ENCODE results near the gene RAMP3. TPM values are rescaled to one million over a fixed set of nuclear protein-coding genes. Genes with fewer than 3 reads are reported as not detected.
A peak's percentile ranks its signal among the peaks of the same experiment; 100 is the strongest.

Gene RAMP3
- total and polyA plus RNA-seq, 10 of the 15 experiments (the other 5 are each of a cell fraction or from before 2014, with no cell fraction given) = not detected

DNA sequence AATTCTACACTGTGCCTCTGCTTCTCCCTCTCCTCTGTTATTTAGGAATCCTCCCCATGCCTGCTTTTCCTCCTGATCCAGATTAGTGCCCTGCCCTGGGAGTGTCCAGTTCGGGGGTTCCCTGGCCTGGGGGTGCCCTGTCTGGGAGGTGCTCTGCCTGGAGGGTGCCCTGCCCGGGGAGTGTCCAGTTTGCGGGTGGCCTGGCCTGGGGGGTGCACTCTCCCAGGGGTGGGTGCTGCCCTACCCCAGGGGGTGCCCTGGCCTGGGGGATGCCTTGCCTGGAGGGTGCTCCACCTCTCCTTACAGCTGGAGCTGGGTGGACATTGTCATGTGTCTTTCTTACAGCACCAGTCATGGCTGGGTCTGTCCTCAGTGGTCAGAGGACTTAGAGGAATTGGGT lies 20.2 kb downstream of the RAMP3 start:
- TF ChIP-seq STAT1 (conservative IDR thresholded peaks at IDR 0.05) (no peak), MEF2A (IDR thresholded peaks at IDR 0.05; ENCODE audit: insufficient read depth, low read depth, low read length) (no peak), CEBPB (IDR thresholded peaks at IDR 0.05; ENCODE audit: borderline replicate concordance in 1 of 2, low read depth in 2 of 2, low read length in 2 of 2) (no peak), SMAD1 (IDR thresholded peaks at IDR 0.05; ENCODE audit: low read depth, partially characterized antibody) (no peak)
- CTCF ChIA-PET = no interaction called here
- Histone ChIP-seq H3K4me2 (ENCODE audit: control insufficient read depth, insufficient read depth) (no peak overlapping the region), H3K27me3 (replicated peaks in 1 of 2; ENCODE audit: control insufficient read depth in 2 of 2, insufficient read depth in 2 of 2, low read length in 1 of 2) (peaks cover 0 to 2% of the 10 kb centered on the region in 2 experiments; a peak in 2 of 4 replicates), H3K79me2 (ENCODE audit: control insufficient read depth, insufficient read depth, low read length) (no peaks in the 10 kb centered on the region), H3K4me3 (no peak overlapping the region), H3K36me3 (ENCODE audit: control insufficient read depth in 2 of 2, insufficient read depth in 2 of 2, low read length in 1 of 2) (no peaks in the 10 kb centered on the region), H4K20me1 (ENCODE audit: control insufficient read depth, insufficient read depth) (no peaks in the 10 kb centered on the region), H2AFZ (ENCODE audit: control insufficient read depth, low read depth, low read length) (no peak overlapping the region), H3K9ac (ENCODE audit: control insufficient read depth, insufficient read depth, low read length) (no peak overlapping the region), H3K4me1 (ENCODE audit: control insufficient read depth, insufficient read depth, low read length) (no peaks in the 10 kb centered on the region), H3K9me3 (replicated peaks; ENCODE audit: control insufficient read depth, insufficient read depth, low read length) (no peaks in the 10 kb centered on the region), H3K27ac (ENCODE audit: control insufficient read depth, insufficient read depth) (no peak overlapping the region)
- no TSS peak for BruUV-seq (replicated peaks)
- intact Hi-C loops (cut with micrococcal nuclease; ENCODE audit: unreplicated experiment) (no loop called here), in situ Hi-C loops (cut with MboI) (no loop called here)
- SMC1A ChIA-PET (ENCODE audit: uncharacterized antibody, unreplicated experiment) = no interaction called here
- RAD21 ChIA-PET (ENCODE audit: unreplicated experiment) = no interaction called here
- POLR2A ChIA-PET = no interaction called here
- no peak for DNase-seq (ENCODE audit: low read depth, low spot score)
- no peak for ATAC-seq
- no peak for FAIRE-seq
- 59% methylated on average over 3 of the region's 3 CpGs for WGBS (ENCODE audit: insufficient coverage, insufficient replicate concordance, low lambda C conversion rate, missing lambda C conversion rate)

DNA sequence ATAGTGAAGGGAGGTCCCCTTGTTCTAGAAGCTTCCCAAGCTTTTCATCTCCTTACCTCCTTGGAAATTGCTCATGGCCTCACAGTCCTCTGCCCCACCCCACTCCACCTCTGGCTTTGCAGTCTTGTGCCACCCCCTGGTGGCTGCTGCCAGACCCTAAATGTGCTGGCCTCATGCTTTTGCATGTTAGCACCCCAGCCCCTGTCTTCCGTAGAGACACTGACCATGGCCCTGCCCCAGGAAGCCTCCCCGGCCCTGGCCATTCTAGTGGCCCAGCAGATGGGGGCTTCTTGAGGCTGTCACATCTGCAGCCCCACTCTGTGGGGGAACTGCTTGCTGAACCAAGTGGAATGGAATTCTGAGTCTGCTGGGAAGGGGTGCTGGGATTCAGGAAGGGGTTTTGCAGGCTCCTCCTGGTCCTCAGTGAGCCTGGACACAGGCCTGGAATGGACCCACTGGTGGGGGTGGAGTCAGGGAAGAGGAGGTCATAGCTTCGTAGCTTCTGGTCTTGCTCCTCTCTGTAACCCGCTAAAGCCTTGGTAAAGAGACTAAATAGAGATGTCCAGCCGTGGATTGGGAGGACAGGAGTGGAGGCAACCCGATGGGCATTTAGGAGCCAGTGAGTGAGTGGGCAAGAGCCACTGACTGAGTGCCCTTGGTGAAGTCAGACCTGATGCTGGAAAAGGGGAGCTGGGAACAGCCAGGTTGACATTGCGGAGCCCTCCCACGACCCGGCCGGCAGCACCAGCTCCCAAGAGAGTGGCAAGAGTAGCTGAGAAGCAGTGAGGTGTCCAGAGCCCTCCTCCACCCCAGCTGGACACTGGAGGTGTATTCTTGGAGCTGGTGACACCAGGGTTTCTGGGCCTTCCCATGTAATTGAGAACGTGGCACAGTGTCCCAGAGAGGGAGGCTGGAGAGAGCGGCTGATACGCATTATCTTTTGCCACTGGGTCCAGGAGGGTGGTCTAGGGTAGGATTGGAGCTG lies 20.9 kb downstream of the RAMP3 start:
- Histone ChIP-seq H3K9ac (ENCODE audit: control insufficient read depth, insufficient read depth, low read length) (no peak overlapping the region), H4K20me1 (ENCODE audit: control insufficient read depth, insufficient read depth) (no peaks in the 10 kb centered on the region), H3K9me3 (replicated peaks; ENCODE audit: control insufficient read depth, insufficient read depth, low read length) (no peaks in the 10 kb centered on the region), H3K27ac (ENCODE audit: control insufficient read depth, insufficient read depth) (no peak overlapping the region), H3K27me3 (replicated peaks in 1 of 2; ENCODE audit: control insufficient read depth in 2 of 2, insufficient read depth in 2 of 2, low read length in 1 of 2) (peaks cover 0 to 2% of the 10 kb centered on the region in 2 experiments; a peak in 2 of 4 replicates), H3K4me1 (ENCODE audit: control insufficient read depth, insufficient read depth, low read length) (no peaks in the 10 kb centered on the region), H3K4me2 (ENCODE audit: control insufficient read depth, insufficient read depth) (no peak overlapping the region), H3K4me3 (no peak overlapping the region), H3K79me2 (ENCODE audit: control insufficient read depth, insufficient read depth, low read length) (no peaks in the 10 kb centered on the region), H3K36me3 (ENCODE audit: control insufficient read depth in 2 of 2, insufficient read depth in 2 of 2, low read length in 1 of 2) (no peaks in the 10 kb centered on the region), H2AFZ (ENCODE audit: control insufficient read depth, low read depth, low read length) (no peak overlapping the region)
- WGBS (ENCODE audit: insufficient coverage, insufficient replicate concordance, low lambda C conversion rate, missing lambda C conversion rate) = 23% methylated on average over 13 of the region's 13 CpGs
- in situ Hi-C loops (cut with MboI) (no loop called here), intact Hi-C loops (cut with micrococcal nuclease; ENCODE audit: unreplicated experiment) (no loop called here)
- ChIA-PET RAD21 (ENCODE audit: unreplicated experiment) (no interaction called here), CTCF (no interaction called here), SMC1A (ENCODE audit: uncharacterized antibody, unreplicated experiment) (no interaction called here), POLR2A (no interaction called here)
- no peak for FAIRE-seq
- no peak for DNase-seq (ENCODE audit: low read depth, low spot score)
- BruUV-seq (replicated peaks) = no TSS peak
- peak; percentile 73 for ATAC-seq
- TF ChIP-seq MYC (IDR thresholded peaks at IDR 0.05; ENCODE audit: insufficient read depth, insufficient read length, insufficient replicate concordance, low read length, severe bottlenecking) (no peak), JUND (IDR thresholded peaks at IDR 0.05; ENCODE audit: low read depth, low read length) (no peak), RAD51 (IDR thresholded peaks at IDR 0.05) (no peak), KLF5 (IDR thresholded peaks at IDR 0.05; ENCODE audit: partially characterized antibody) (no peak), ZNF207 (IDR thresholded peaks at IDR 0.05; ENCODE audit: borderline replicate concordance) (no peak), MTA2 (IDR thresholded peaks at IDR 0.05; ENCODE audit: low read depth) (no peak), PAX8 (IDR thresholded peaks at IDR 0.05) (no peak), ZNF384 (IDR thresholded peaks at IDR 0.05; ENCODE audit: borderline replicate concordance, low read depth, low read length) (no peak), CREM (IDR thresholded peaks at IDR 0.05; ENCODE audit: low read depth) (no peak), RAD21 (IDR thresholded peaks at IDR 0.05; ENCODE audit: insufficient read depth, low read depth, low read length) (peak; percentile 43), SMC3 (IDR thresholded peaks at IDR 0.05; ENCODE audit: borderline replicate concordance, low read length) (peak; percentile 27; the same call in 1 of the 2 replicates), RB1 (IDR thresholded peaks at IDR 0.05; ENCODE audit: borderline replicate concordance) (no peak)
- TF ChIP-seq, protein P1, sequence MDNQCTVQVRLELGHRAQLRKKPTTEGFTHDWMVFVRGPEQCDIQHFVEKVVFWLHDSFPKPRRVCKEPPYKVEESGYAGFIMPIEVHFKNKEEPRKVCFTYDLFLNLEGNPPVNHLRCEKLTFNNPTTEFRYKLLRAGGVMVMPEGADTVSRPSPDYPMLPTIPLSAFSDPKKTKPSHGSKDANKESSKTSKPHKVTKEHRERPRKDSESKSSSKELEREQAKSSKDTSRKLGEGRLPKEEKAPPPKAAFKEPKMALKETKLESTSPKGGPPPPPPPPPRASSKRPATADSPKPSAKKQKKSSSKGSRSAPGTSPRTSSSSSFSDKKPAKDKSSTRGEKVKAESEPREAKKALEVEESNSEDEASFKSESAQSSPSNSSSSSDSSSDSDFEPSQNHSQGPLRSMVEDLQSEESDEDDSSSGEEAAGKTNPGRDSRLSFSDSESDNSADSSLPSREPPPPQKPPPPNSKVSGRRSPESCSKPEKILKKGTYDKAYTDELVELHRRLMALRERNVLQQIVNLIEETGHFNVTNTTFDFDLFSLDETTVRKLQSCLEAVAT (IDR thresholded peaks at IDR 0.05) = no peak

All from GM12878 (cell line).